Effector CD8-positive, alpha-beta T cell (primary cell): ENCODE measurements around the gene PTCH1.

Experiments used
- DNase-seq: peaks from one replicate; lab custom pipeline; 2025; lab: John Stamatoyannopoulos, UW

The PTCH1 gene

GRCh38 chr9:95498641-95499040 is 18.1 kb downstream of the PTCH1 start:
- DNase-seq: no peak

- DNase-seq: no peak
Observed at GRCh38 chr9:95497772-95498171, 19.0 kb downstream of the PTCH1 start.

- DNase-seq: no peak
Observed at GRCh38 chr9:95496687-95497086, 20.1 kb downstream of the PTCH1 start.

DNA sequence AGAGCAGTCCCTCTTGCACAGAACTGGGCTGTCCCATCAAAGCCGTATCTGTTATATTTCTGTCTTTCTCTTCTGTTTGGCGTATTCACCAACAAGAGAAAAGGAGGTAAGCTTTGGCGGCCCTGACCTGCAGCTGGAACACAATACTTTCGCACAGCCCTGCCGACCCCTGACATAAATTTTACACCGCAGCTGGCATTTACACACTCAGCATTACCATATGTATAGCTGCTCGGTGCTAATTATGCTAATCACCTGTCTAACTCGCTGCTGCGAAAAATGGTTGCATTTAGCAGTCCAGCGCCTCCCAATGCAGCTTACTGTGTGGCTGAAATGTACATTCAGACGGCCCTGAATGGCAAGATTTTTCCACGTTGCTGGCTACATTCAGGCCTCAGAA is 20.8 kb downstream of the PTCH1 start:
- no peak for DNase-seq

- no peak for DNase-seq
Observed at GRCh38 chr9:95495529-95495928, 21.2 kb downstream of the PTCH1 start.

DNA sequence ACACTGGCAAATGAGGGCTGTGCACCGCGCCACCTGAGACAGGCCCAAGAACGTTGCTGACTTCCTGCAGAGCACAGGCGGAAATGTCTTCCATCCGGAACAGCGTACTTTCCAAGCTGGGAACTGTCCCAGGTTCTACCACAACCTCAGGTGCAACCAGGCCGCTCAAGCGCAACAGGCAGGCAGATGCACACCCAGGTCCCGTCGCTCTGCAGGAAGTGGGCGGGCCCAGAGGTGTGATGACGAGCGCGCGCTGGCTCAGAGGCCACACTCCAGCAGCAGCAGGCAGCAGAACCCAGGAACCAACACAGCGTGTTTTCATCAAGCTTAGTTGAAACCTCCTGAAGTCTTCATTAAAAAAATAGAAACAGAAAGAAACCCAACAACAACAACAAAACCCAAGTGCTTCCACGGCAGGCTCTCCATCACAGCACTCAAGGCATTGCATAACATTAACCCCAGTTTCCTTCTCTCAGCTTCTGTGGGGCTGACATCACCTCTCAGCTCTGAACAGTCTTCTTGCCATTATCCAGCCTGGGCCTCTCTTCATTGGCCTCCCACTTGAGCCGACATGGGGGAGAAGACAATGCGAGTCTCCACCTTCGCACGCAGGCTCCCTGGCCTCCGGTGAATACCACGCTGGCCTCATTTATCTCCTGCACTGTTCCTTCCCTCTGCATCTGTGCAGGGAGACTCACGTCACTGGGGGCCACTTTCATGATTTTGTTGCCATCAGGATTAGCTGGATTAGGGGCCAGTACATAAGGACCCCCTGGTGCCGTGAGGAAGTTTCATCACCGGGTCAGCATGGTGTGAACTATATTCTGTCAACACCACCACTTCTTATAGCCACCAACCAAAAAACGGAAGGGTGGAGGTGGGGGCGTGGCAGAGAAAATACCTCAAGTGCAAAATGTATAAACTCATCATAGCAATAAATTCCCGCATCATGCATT is 22.1 kb downstream of the PTCH1 start:
- DNase-seq: peak; percentile 68

GRCh38 chr9:95494022-95494415 is 22.8 kb downstream of the PTCH1 start:
- no peak for DNase-seq

- DNase-seq: no peak
Observed at GRCh38 chr9:95493402-95493801, 23.4 kb downstream of the PTCH1 start.

GRCh38 chr9:95491543-95492320 is 25.0 kb downstream of the PTCH1 start:
- DNase-seq: no peak

DNA sequence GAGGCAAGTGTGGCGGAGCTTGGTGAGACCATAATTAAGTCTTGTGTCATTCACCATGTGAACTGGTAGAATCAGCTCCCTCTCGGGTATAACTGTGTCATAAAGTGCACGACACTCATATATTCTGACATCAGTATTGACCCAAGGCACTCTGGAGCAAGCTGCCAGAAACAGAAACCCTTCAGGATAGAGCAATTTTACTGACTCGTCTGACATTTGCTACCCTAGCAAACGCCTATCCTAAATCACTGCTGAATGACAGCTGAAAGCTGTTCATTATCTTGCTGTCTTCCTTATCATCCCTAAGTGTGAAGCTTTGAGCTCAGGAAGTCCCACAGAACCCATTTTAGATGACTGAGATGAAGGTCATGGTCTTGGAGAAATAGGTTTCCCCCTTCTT is 27.8 kb downstream of the PTCH1 start:
- no peak for DNase-seq

DNA sequence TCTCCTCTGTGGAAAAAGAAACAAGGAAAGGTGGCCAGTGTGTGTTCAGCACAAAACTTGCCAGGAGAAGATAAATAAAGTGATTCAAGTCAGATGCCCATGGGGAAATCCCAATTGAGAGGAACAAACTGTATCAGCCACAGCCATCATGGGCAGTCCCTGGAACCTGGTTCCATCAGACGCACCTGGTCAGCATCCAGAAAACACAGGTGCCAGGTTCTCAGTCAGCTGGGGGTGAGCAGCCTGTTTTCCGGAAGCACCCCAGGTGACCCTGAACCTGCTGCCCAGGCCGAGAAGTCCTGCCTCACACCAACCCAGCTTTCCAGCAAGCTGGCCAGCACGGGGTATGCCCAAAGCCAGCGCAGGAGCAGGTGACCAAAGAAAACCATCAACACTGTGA is 30.5 kb downstream of the PTCH1 start:
- DNase-seq: no peak

DNA sequence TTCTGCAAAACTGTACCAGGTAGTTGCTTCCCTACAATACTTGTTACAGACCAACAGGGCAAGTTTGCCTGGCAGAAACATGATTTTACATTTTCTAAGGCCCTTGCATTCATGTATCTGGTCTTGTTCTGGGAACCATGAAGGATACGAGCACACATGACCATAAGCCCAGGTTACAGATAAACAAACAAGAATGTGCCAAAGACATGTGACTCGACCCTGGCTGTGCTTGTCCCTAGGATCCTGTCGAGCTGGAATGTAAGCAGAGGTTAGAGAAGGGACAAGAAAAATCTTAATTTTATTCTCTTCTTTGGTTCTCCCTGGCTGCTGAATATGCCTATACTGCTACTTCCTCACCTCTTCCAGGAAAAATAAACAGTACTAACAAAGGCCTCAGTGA is 32.5 kb downstream of the PTCH1 start:
- no peak for DNase-seq

DNA sequence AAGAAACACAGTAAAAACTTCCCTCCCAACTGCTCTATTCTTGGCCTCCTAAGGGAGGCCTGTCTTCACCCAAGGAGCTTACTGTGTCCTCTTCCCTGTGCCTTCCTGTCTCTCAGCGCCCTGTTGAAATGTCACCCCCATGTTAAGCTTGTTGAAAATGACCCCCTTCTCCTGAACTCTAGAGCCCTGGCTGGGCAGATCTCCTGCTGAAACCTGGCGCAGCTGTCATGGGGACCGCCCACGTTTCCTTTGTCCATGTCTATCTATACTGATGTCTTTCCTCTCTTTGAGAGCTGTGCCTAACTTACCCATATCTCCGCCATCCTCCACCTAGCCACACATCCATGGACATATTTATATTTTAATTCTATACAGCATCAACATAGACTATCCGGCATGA is 33.3 kb downstream of the PTCH1 start:
- DNase-seq: no peak

GRCh38 chr9:95482621-95483020 is 34.1 kb downstream of the PTCH1 start:
- no peak for DNase-seq

- no peak for DNase-seq
Observed at GRCh38 chr9:95481000-95481399, 35.8 kb downstream of the PTCH1 start.

- no peak for DNase-seq
Observed at GRCh38 chr9:95480346-95480745, 36.4 kb downstream of the PTCH1 start.

- DNase-seq: no peak
Observed at GRCh38 chr9:95479330-95479729, 37.4 kb downstream of the PTCH1 start.

DNA sequence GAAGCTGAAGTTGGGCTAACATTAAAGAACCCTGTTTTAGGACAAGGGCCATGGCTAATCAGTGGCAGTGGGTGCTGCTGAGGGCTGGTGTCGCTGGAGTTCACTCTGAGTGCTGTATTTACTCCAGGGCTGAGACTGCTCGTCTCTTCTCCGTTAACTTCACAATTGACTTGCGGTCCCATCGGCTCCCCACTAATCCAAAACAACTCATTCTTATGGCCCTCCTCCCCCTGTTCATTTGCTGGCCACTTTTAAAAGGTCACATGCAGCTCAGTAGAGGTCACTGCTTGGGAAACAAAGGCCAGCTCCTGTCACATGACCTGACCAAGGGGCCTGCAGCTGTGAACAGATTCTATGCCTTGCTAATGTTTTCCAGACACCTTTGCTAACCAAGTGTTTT is 38.4 kb downstream of the PTCH1 start:
- no peak for DNase-seq

DNA sequence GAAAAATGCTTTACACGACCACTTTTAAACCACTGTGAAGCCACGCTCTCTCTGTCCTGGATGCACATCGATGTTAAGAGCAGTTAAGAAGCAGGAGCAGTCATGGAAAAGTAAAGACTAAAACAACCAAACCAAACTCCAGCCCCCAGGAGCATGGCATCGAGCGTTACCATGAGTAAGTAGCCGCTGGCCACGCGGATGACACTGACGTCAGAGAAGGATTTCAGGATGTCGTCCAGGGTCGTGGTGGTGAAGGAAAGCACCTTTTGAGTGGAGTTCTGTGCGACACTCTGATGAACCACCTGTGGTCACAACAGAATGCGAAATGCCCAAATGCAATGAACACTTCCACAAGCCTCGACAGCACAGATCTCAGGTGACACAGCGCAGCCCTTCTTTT is 38.9 kb downstream of the PTCH1 start:
- DNase-seq: no peak

- DNase-seq: no peak
Observed at GRCh38 chr9:95477441-95477840, 39.3 kb downstream of the PTCH1 start.

- DNase-seq: no peak
Observed at GRCh38 chr9:95468791-95469190, 48.0 kb downstream of the PTCH1 start.

DNA sequence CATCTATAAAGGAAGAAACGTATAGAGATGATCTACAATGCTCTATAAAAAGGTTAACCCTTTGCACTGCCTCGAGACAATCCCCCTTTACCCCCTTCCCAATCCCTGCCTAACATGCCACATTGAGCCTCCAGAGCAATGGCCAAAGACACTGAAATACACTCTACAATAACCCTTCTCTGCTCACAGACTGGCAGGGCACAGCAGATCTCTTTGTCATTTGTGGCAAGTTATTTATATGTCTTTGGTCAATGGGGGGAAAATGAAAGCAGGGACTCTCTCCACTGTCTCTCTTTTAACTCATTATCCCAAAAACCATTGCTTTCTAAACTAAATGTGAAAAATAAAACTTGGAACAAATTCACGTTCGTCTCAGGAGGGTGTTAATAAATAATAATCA is 51.7 kb downstream of the PTCH1 start:
- DNase-seq: no peak
